AG20443 (cell line): ENCODE data around the gene PRKCA.

Source experiments
- DNase-seq: peaks from one replicate; pipeline ENCODE4 v3.0.0; 2012; ENCODE audit warnings: low spot score, mixed read lengths

PRKCA gene

DNA sequence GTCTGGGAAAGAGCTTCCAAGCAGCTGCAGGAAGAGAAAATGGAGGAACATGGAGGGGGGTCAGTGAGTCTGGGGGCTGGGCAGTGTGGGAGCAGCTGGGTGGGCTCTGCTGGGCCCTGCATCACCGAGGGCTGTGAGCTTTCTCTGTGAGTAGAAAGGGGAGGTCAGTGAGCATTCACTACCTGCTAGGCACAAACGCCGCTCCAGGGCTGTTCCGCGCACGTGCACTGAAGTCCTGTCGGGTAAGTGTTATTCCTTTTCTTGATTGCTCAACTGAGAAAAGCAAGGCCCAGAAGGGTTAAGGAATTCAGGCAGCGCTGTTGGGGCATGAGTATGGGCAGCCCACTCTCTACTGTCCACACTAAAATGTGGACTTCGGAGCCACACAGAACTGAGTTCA lies 537.2 kb downstream of the PRKCA start:
- no peak for DNase-seq

GRCh38 chr17:66840061-66840460 lies 537.6 kb downstream of the PRKCA start:
- no peak for DNase-seq

GRCh38 chr17:66841328-66841727 lies 538.9 kb downstream of the PRKCA start:
- no peak for DNase-seq

DNA sequence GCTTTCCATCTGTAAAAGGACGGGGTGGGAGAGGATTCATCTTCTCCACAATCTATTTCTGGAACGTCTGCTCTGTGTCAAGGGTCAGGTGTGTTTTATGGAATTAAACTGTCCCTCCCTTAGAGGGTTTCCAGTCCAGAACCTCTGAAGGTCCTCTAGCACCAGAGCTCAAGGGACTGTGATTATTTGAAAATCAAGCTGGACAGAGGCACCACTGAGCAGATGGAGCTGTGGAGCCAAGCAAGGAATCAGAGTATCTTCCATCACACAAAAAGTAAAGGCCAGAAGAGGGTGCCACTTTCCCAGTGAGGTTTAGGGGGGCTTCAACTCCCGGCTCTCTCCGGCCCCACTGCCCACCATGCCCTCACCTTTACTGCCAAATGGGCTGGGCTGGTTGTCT lies 539.3 kb downstream of the PRKCA start:
- no peak for DNase-seq

- no peak for DNase-seq
Observed at GRCh38 chr17:66842505-66842904, 540.1 kb downstream of the PRKCA start.

DNA sequence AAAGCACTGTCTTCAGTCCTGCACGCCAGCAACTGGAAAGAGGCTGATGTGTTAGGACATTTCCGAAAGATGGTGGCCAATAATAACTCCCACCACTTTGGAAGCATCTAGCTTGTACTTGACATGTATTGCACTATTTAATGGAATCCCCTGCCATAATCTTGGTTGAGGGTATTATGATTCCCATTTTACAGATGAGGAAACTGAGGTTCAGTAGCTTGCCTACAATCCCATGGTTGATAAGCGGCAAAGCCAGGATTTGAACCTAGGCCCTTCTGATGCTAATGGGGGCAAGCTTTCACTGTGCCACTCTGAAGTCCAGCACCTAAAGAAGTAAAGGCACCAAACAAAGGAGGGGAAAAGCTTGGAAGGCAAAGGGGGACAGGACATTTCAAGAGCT lies 540.5 kb downstream of the PRKCA start:
- no peak for DNase-seq

DNA sequence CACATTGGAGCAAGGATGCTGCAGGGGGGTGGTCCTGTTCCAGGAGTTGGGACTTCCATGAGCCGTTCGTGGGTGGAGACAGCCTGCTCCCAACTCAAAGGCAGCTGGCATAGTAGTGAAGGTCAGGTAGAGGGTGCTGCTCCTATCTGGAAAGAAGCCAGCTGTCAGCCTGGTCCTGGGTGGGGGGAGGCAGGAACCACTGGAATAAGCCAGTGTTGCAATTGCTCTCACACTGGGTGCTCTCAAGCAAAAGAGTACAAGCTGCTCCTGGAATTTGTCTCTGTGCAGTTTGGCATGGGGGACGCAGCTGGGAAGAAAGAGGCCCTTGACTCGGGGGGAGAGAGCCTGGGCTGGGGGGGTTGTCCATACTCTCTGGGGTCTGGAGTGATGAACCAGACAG lies 541.2 kb downstream of the PRKCA start:
- no peak for DNase-seq

GRCh38 chr17:66847704-66848103 lies 545.3 kb downstream of the PRKCA start:
- no peak for DNase-seq

- DNase-seq = no peak
Observed at GRCh38 chr17:66848496-66848895, 546.1 kb downstream of the PRKCA start.

- DNase-seq = no peak
Observed at GRCh38 chr17:66849032-66849655, 546.7 kb downstream of the PRKCA start.

DNA sequence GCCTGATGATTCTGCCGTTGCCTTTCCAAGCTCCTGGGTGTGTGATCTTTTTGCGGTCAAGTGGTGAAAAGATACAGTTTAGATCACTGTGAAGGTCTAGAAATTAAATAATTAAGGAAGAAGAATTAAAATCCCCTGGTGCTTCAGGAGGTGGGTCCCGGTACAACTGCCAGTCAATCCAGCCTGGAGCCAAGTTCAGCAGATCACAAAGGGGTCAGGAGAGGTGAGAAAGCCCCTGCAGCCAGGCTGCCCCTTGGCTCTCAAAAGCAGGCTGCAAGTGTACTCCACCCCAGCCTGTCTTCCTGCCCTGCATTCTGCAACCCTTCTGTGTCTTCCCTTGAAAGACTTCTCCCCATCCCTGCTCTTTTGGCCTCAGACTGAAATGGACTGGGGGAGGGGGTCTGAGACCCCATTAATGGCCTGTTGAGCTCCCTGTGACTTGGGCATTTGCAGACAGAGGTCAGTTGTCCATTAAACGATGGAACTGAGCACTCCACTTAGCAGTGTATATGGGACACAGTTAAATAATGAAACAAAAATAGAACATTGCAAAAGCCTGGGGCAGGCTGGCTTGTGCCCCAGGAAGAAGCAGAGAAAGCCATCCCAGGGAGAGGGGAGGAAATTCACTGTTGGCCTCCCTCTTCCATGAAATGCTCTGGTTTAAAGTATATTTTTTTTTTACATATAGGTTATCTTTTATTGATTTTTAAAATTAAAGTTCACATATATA lies 547.6 kb downstream of the PRKCA start:
- DNase-seq = no peak

- no peak for DNase-seq
Observed at GRCh38 chr17:66850692-66851091, 548.3 kb downstream of the PRKCA start.

DNA sequence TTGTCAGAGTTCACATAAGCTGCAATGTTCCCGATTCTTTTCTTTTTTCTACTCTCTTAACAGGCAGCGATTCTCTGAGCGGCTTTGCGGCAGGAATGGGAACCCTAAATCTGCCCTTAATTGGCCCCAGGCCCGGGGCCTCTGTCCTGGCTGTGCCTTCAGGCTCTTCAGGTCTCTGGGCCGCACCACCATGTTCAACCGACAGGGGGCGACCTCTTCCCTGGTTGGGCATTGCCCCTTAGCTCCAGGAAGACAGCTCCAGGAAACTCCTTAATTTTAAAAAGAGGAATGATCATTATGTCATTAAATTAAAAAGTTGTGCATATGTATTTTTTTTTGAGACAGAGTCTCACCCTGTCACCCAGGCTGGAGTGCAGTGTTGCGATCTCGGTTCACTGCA lies 552.8 kb downstream of the PRKCA start:
- no peak for DNase-seq

- DNase-seq = no peak
Observed at GRCh38 chr17:66858226-66859083, 556.0 kb downstream of the PRKCA start.

DNA sequence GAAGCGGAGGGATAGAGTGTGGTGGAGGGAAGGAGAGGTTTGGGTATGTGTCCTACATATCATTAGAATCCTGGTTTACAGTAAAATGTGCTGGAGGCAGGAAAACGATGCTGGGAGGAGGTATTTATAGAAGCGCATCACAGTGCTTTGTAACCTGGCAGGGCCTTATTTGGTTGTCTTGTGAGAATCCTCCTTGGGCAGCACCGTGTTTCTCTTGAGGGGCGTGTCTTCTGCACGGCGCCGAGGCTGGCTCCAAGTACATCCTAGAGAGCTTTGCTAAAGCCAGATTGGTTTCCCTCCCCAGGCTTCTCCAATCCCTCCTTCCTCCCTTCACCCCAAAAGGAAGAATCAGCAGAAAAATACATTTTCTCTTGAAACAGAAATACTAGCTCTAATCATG lies 556.9 kb downstream of the PRKCA start:
- no peak for DNase-seq

- no peak for DNase-seq
Observed at GRCh38 chr17:66860204-66860603, 557.8 kb downstream of the PRKCA start.
